Activated B cell treated with CpG ODN at 0.5 μM for 24 hours (primary cell): ENCODE data around the gene HIBADH. TPM values are rescaled to one million over a fixed set of nuclear protein-coding genes. Genes with fewer than 3 reads are reported as not detected.

ENCODE experiments used
- ATAC-seq: fragments of 200-7000 bp; cut with Tn5 transposase; one replicate; pipeline ENCODE4 v1.10.0; 2021; ENCODE audit warnings: low read depth, mild to moderate bottlenecking, moderate library complexity
- CTCF ChIA-PET: fragments of 350-600 bp; sonication (Branson Sonifier 250); formaldehyde crosslinking; loops from one replicate; lab custom pipeline; 2021; ENCODE audit warnings: antibody characterized with exemption; lab: Charles Lee
- POLR2A ChIA-PET: fragments of 350-600 bp; sonication (Branson Sonifier 250); formaldehyde crosslinking; loops from one replicate; lab custom pipeline; 2021; ENCODE audit warnings: antibody characterized with exemption; lab: Charles Lee
- DNase-seq: peaks from one replicate; pipeline ENCODE4 v3.0.0; 2022
- H3K27ac Mint-ChIP-seq: one replicate; pipeline ENCODE4 v1.8.0; 2020; ENCODE audit warnings: mixed read lengths
- H3K27me3 Mint-ChIP-seq: one replicate; pipeline ENCODE4 v1.8.0; 2021; ENCODE audit warnings: mixed read lengths
- H3K36me3 Mint-ChIP-seq: one replicate; pipeline ENCODE4 v1.8.0; 2021; ENCODE audit warnings: low read depth, mixed read lengths
- H3K4me1 Mint-ChIP-seq: one replicate; pipeline ENCODE4 v1.8.0; 2021; ENCODE audit warnings: mixed read lengths
- H3K4me3 Mint-ChIP-seq: one replicate; pipeline ENCODE4 v1.8.0; 2020; ENCODE audit warnings: mild to moderate bottlenecking, mixed read lengths
- H3K9me3 Mint-ChIP-seq: one replicate; pipeline ENCODE4 v1.8.0; 2020; ENCODE audit warnings: mixed read lengths
- CTCF ChIP-seq: fragments of 200-600 bp; IDR thresholded peaks from one replicate; pipeline ENCODE4 v1.8.0; 2022; ENCODE audit warnings: antibody characterized with exemption, mild to moderate bottlenecking
- intact Hi-C: fragments of 100-400 bp; cut with micrococcal nuclease; formaldehyde crosslinking; loops from one replicate; pipeline ENCODE4 v1.15.1; 2024
- total RNA-seq: library from RNA; stranded (reverse); gene quantifications from 2 replicates; pipeline ENCODE4 v1.2.3, GENCODE V29; 2022

Gene HIBADH
- total RNA-seq, 1 donor from 2014 or later, result 9.8 TPM

GRCh38 chr7:27484451-27484850, 178.2 kb downstream of the HIBADH start:
- intact Hi-C loops, result no loop called here
- no peaks in the 10 kb centered on the region for H3K4me1 Mint-ChIP-seq
- ChIA-PET POLR2A (no interaction called here), CTCF (no interaction called here)
- H3K36me3 Mint-ChIP-seq, result no peaks in the 10 kb centered on the region
- no peak overlapping the region for H3K4me3 Mint-ChIP-seq
- H3K27me3 Mint-ChIP-seq, result peaks cover 6% of the 10 kb centered on the region
- no peaks in the 10 kb centered on the region for H3K9me3 Mint-ChIP-seq
- ATAC-seq (no peak), DNase-seq (no peak)
- TF ChIP-seq CTCF, result no peak
- H3K27ac Mint-ChIP-seq, result no peak overlapping the region

- DNase-seq (no peak), ATAC-seq (no peak)
- Mint-ChIP-seq H3K4me3 (no peak overlapping the region), H3K4me1 (no peaks in the 10 kb centered on the region), H3K27me3 (peaks cover 1% of the 10 kb centered on the region), H3K27ac (no peak overlapping the region), H3K36me3 (no peaks in the 10 kb centered on the region), H3K9me3 (no peaks in the 10 kb centered on the region)
- CTCF ChIA-PET, result no interaction called here
- POLR2A ChIA-PET, result no interaction called here
- intact Hi-C loops, result no loop called here
- TF ChIP-seq CTCF, result no peak
Measured at GRCh38 chr7:27482219-27482618, 180.5 kb downstream of the HIBADH start.

- intact Hi-C loops, result no loop called here
- H3K4me1 Mint-ChIP-seq, result no peaks in the 10 kb centered on the region
- peaks cover 2% of the 10 kb centered on the region for H3K27me3 Mint-ChIP-seq
- ChIA-PET POLR2A (no interaction called here), CTCF (no interaction called here)
- DNase-seq (no peak), ATAC-seq (no peak)
- H3K9me3 Mint-ChIP-seq, result no peaks in the 10 kb centered on the region
- H3K36me3 Mint-ChIP-seq, result no peaks in the 10 kb centered on the region
- TF ChIP-seq CTCF, result no peak
- no peak overlapping the region for H3K4me3 Mint-ChIP-seq
- no peak overlapping the region for H3K27ac Mint-ChIP-seq
Measured at GRCh38 chr7:27478556-27478955, 184.1 kb downstream of the HIBADH start.

GRCh38 chr7:27478084-27478483, 184.6 kb downstream of the HIBADH start:
- intact Hi-C loops, result no loop called here
- no peaks in the 10 kb centered on the region for H3K9me3 Mint-ChIP-seq

GRCh38 chr7:27476493-27476892, 186.2 kb downstream of the HIBADH start:
- CTCF ChIA-PET, result no interaction called here
- no peak for TF ChIP-seq CTCF
- no peaks in the 10 kb centered on the region for H3K4me1 Mint-ChIP-seq

More at GRCh38 chr7:27478084-27478483, 184.6 kb downstream of the HIBADH start:
- ATAC-seq, result no peak
- Mint-ChIP-seq H3K27me3 (peaks cover 4% of the 10 kb centered on the region), H3K4me3 (no peak overlapping the region), H3K27ac (no peak overlapping the region), H3K36me3 (no peaks in the 10 kb centered on the region), H3K4me1 (no peaks in the 10 kb centered on the region)
- TF ChIP-seq CTCF, result no peak
- POLR2A ChIA-PET, result no interaction called here
- CTCF ChIA-PET, result no interaction called here
- DNase-seq, result no peak

More at GRCh38 chr7:27476493-27476892, 186.2 kb downstream of the HIBADH start:
- intact Hi-C loops, result no loop called here
- H3K4me3 Mint-ChIP-seq, result no peak overlapping the region
- ATAC-seq, result no peak
- POLR2A ChIA-PET, result no interaction called here
- DNase-seq, result no peak
- no peak overlapping the region for H3K27ac Mint-ChIP-seq
- no peaks in the 10 kb centered on the region for H3K9me3 Mint-ChIP-seq
- no peaks in the 10 kb centered on the region for H3K36me3 Mint-ChIP-seq
- H3K27me3 Mint-ChIP-seq, result peaks cover 10% of the 10 kb centered on the region

Other genes starting within 250 kb of the HIBADH start
- gene TAX1BP1, start 77.3 kb upstream of the HIBADH start, total RNA-seq, result 61.4 and 64.7 TPM in 2 replicates